ENCODE data around the gene ACOT13.

DNA sequence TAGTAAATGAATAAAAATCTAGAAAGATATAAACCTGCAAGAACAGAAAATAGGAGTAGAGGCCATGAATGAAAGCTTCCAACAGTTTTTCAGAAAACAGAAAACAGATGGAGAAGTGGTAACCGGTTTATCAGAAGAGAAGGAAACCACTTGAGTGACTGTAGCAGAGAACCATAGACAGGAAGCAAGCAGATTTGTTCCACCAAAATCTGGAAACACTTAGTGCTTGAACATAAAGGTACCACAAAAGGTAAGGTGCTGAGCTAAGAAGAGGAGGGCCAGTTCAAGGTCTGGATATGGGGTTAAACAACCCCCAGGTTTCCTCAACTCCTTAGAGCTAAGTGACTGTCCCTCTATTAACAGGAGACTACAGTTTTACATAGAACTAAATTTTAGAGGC lies 11.7 kb upstream of the ACOT13 start:
- TF ChIP-seq, protein P1, sequence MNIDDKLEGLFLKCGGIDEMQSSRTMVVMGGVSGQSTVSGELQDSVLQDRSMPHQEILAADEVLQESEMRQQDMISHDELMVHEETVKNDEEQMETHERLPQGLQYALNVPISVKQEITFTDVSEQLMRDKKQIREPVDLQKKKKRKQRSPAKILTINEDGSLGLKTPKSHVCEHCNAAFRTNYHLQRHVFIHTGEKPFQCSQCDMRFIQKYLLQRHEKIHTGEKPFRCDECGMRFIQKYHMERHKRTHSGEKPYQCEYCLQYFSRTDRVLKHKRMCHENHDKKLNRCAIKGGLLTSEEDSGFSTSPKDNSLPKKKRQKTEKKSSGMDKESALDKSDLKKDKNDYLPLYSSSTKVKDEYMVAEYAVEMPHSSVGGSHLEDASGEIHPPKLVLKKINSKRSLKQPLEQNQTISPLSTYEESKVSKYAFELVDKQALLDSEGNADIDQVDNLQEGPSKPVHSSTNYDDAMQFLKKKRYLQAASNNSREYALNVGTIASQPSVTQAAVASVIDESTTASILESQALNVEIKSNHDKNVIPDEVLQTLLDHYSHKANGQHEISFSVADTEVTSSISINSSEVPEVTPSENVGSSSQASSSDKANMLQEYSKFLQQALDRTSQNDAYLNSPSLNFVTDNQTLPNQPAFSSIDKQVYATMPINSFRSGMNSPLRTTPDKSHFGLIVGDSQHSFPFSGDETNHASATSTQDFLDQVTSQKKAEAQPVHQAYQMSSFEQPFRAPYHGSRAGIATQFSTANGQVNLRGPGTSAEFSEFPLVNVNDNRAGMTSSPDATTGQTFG (tag by site-specific recombination; IDR thresholded peaks at IDR 0.05; ENCODE audit: borderline replicate concordance): no peak
- TF ChIP-seq ZNF23 (tag by site-specific recombination; IDR thresholded peaks at IDR 0.05; ENCODE audit: borderline replicate concordance) (no peak), ZNF423 (tag by site-specific recombination; IDR thresholded peaks at IDR 0.05) (no peak), ZNF571 (tag by site-specific recombination; IDR thresholded peaks at IDR 0.05) (no peak), ZEB2 (tag by site-specific recombination; IDR thresholded peaks at IDR 0.05) (no peak), GLIS1 (tag by site-specific recombination; IDR thresholded peaks at IDR 0.05) (no peak), ZNF473 (tag by site-specific recombination; IDR thresholded peaks at IDR 0.05) (no peak), ZNF366 (tag by site-specific recombination; conservative IDR thresholded peaks at IDR 0.05) (no peak), HOXA7 (CRISPR knock-in tag; IDR thresholded peaks at IDR 0.05; ENCODE audit: borderline replicate concordance) (no peak)
- TF ChIP-seq, protein P2, sequence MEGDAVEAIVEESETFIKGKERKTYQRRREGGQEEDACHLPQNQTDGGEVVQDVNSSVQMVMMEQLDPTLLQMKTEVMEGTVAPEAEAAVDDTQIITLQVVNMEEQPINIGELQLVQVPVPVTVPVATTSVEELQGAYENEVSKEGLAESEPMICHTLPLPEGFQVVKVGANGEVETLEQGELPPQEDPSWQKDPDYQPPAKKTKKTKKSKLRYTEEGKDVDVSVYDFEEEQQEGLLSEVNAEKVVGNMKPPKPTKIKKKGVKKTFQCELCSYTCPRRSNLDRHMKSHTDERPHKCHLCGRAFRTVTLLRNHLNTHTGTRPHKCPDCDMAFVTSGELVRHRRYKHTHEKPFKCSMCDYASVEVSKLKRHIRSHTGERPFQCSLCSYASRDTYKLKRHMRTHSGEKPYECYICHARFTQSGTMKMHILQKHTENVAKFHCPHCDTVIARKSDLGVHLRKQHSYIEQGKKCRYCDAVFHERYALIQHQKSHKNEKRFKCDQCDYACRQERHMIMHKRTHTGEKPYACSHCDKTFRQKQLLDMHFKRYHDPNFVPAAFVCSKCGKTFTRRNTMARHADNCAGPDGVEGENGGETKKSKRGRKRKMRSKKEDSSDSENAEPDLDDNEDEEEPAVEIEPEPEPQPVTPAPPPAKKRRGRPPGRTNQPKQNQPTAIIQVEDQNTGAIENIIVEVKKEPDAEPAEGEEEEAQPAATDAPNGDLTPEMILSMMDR (tag by site-specific recombination; IDR thresholded peaks at IDR 0.05): no peak
- TF ChIP-seq, protein P3, sequence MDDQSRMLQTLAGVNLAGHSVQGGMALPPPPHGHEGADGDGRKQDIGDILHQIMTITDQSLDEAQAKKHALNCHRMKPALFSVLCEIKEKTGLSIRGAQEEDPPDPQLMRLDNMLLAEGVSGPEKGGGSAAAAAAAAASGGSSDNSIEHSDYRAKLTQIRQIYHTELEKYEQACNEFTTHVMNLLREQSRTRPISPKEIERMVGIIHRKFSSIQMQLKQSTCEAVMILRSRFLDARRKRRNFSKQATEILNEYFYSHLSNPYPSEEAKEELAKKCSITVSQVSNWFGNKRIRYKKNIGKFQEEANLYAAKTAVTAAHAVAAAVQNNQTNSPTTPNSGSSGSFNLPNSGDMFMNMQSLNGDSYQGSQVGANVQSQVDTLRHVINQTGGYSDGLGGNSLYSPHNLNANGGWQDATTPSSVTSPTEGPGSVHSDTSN (CRISPR knock-in tag; IDR thresholded peaks at IDR 0.05): no peak
- TF ChIP-seq, protein P4, sequence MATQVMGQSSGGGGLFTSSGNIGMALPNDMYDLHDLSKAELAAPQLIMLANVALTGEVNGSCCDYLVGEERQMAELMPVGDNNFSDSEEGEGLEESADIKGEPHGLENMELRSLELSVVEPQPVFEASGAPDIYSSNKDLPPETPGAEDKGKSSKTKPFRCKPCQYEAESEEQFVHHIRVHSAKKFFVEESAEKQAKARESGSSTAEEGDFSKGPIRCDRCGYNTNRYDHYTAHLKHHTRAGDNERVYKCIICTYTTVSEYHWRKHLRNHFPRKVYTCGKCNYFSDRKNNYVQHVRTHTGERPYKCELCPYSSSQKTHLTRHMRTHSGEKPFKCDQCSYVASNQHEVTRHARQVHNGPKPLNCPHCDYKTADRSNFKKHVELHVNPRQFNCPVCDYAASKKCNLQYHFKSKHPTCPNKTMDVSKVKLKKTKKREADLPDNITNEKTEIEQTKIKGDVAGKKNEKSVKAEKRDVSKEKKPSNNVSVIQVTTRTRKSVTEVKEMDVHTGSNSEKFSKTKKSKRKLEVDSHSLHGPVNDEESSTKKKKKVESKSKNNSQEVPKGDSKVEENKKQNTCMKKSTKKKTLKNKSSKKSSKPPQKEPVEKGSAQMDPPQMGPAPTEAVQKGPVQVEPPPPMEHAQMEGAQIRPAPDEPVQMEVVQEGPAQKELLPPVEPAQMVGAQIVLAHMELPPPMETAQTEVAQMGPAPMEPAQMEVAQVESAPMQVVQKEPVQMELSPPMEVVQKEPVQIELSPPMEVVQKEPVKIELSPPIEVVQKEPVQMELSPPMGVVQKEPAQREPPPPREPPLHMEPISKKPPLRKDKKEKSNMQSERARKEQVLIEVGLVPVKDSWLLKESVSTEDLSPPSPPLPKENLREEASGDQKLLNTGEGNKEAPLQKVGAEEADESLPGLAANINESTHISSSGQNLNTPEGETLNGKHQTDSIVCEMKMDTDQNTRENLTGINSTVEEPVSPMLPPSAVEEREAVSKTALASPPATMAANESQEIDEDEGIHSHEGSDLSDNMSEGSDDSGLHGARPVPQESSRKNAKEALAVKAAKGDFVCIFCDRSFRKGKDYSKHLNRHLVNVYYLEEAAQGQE (tag by site-specific recombination; IDR thresholded peaks at IDR 0.05): no peak

Measured in HEK293 (cell line).